K562 (cell line): ENCODE measurements around the gene LAMA2. TPM values are rescaled to one million over a fixed set of nuclear protein-coding genes. Genes with fewer than 3 reads are reported as not detected.

ENCODE experiments used
- ATAC-seq: fragments of 200-7000 bp; cut with Tn5 transposase; 3 replicates; pipeline ENCODE4 v1.9.1; 2020; ENCODE audit warnings: moderate library complexity
- BruUV-seq: library from RNA; stranded (reverse); fragments of 400-500 nt; replicated peaks from 2 replicates; lab custom pipeline; 2021; lab: Mats Ljungman, UMichigan
- CTCF ChIA-PET: fragments of 300-600 bp; formaldehyde crosslinking; extraction: SDS; loops from one replicate; lab custom pipeline; 2021; ENCODE audit warnings: low intra/inter-chr PET ratio; lab: Yijun Ruan, JAX
- POLR2A ChIA-PET: fragments of 300-600, 350-650 bp; sonication (Branson Sonifier 250); formaldehyde crosslinking; extraction: SDS; loops from one replicate; lab custom pipeline; 2021; ENCODE audit warnings: antibody characterized with exemption, inconsistent platforms; lab: Yijun Ruan, JAX
- DNase-seq, 4 experiments: peaks; one replicate each; pipeline versions ENCODE4 v3.0.0 to v3.0.0-alpha.2; 2011 to 2018; ENCODE audit warnings: low spot score in 3 of 4, mixed read lengths in 3 of 4; ENCODE audit errors: extremely low read depth in 1 of 4
- FAIRE-seq: peaks from 2 replicates; lab custom pipeline; 2011; peaks lifted over from hg19 to GRCh38; lab: Jason Lieb, UNC
- H2AFZ ChIP-seq: 2 replicates; pipeline ENCODE4 v1.6.0; 2011; ENCODE audit warnings: low read depth, low read length, control low read depth, inconsistent platforms
- H3K27ac ChIP-seq: fragments of 200-600 bp; 3 replicates; pipeline ENCODE4 v1.8.0; 2011; ENCODE audit warnings: low read depth, mild to moderate bottlenecking, control low read depth, inconsistent platforms, low read length, moderate library complexity, mixed read lengths; ENCODE audit errors: extremely low read depth
- H3K27me3 ChIP-seq, 2 experiments: fragments of 300-600 bp in 1 of 2; 2 replicates in 1 of 2; 3 replicates in 1 of 2; pipeline versions ENCODE4 v1.6.0 to v1.8.0; 2011; ENCODE audit warnings: inconsistent platforms in 2 of 2, low read length in 2 of 2, mild to moderate bottlenecking in 1 of 2, mixed read lengths in 1 of 2, moderate library complexity in 1 of 2; ENCODE audit not compliant: control insufficient read depth in 2 of 2, insufficient read depth in 2 of 2
- H3K36me3 ChIP-seq: fragments of 300-600 bp; 3 replicates; pipeline ENCODE4 v1.8.0; 2011; ENCODE audit warnings: mild to moderate bottlenecking, low read length, inconsistent platforms; ENCODE audit not compliant: control insufficient read depth, insufficient read depth
- H3K4me1 ChIP-seq, 2 experiments: fragments of 200-600 bp in 1 of 2; replicated peaks in 1 of 2; 2 replicates in 1 of 2; 3 replicates in 1 of 2; pipeline versions ENCODE4 v1.5.1 to v1.8.0; 2011; ENCODE audit warnings: inconsistent platforms in 2 of 2, low read length in 2 of 2, mild to moderate bottlenecking in 1 of 2, mixed read lengths in 1 of 2, moderate library complexity in 1 of 2; ENCODE audit not compliant: control insufficient read depth in 2 of 2, insufficient read depth in 2 of 2
- H3K4me2 ChIP-seq: 2 replicates; pipeline ENCODE4 v1.6.1; 2011; ENCODE audit warnings: low read length, control low read depth, inconsistent platforms, mixed read lengths; ENCODE audit not compliant: insufficient read depth
- H3K4me3 ChIP-seq: fragments of 200-600 bp; sonication (generic), shearing (Covaris generic); 2 replicates; pipeline ENCODE4 v1.5.1; 2016; ENCODE audit warnings: control low read depth, inconsistent platforms
- H3K79me2 ChIP-seq: fragments of 200-600 bp; 3 replicates; pipeline ENCODE4 v1.8.0; 2011; ENCODE audit warnings: low read length, inconsistent platforms; ENCODE audit not compliant: control insufficient read depth, insufficient read depth
- H3K9ac ChIP-seq, 2 experiments: 2 replicates each; pipeline versions ENCODE4 v1.6.0 to v1.6.1; 2011; ENCODE audit warnings: low read depth in 2 of 2, low read length in 2 of 2, control low read depth in 1 of 2, inconsistent platforms in 1 of 2, mild to moderate bottlenecking in 1 of 2, mixed read lengths in 1 of 2; ENCODE audit not compliant: insufficient read depth in 1 of 2
- H3K9me1 ChIP-seq: one replicate; pipeline ENCODE4 v1.6.0; 2011; ENCODE audit warnings: inconsistent platforms, mild to moderate bottlenecking, low read length, moderate library complexity; ENCODE audit not compliant: control insufficient read depth, insufficient read depth
- H3K9me3 ChIP-seq: replicated peaks from 2 replicates; pipeline ENCODE4 v1.5.1; 2011; ENCODE audit warnings: low read depth, low read length, inconsistent platforms; ENCODE audit not compliant: control insufficient read depth, insufficient read depth
- H4K20me1 ChIP-seq: replicated peaks from 2 replicates; pipeline ENCODE4 v1.6.1; 2011; ENCODE audit warnings: low read length, inconsistent platforms, mixed read lengths; ENCODE audit not compliant: control insufficient read depth, insufficient read depth
- ATF1 ChIP-seq, 2 experiments: fragments of 450-650 bp in 1 of 2; IDR thresholded peaks; 2 replicates each; pipeline ENCODE4 v1.6.1; 2016; ENCODE audit warnings: missing compliant biosample characterization in 1 of 2, missing genetic modification characterization in 1 of 2
- C11orf30 ChIP-seq: fragments of 450-650 bp; IDR thresholded peaks from 2 replicates; pipeline ENCODE4 v1.6.1; 2016; ENCODE audit warnings: low read depth, mild to moderate bottlenecking
- MAFG ChIP-seq: fragments of 450-650 bp; conservative IDR thresholded peaks from 2 replicates; pipeline ENCODE4 v1.6.1; 2016; ENCODE audit warnings: missing genetic modification characterization, missing compliant biosample characterization
- NCOA4 ChIP-seq: fragments of 450-650 bp; IDR thresholded peaks from 2 replicates; pipeline ENCODE4 v1.6.1; 2018; ENCODE audit warnings: mild to moderate bottlenecking; ENCODE audit not compliant: partially characterized antibody
- PURB ChIP-seq: sonication (generic); formaldehyde crosslinking; IDR thresholded peaks from 2 replicates; pipeline ENCODE4 v1.9.0; 2021; ENCODE audit warnings: low read depth, mild to moderate bottlenecking, missing genetic modification reagents
- SLC30A9 ChIP-seq: fragments of 250-450 bp; sonication (Bioruptor Pico); IDR thresholded peaks from 2 replicates; pipeline ENCODE4 v1.8.0; 2022; ENCODE audit warnings: mild to moderate bottlenecking, moderate library complexity
- TFAM ChIP-seq: fragments of 250-450 bp; sonication (Bioruptor Pico); conservative IDR thresholded peaks from 2 replicates; pipeline ENCODE4 v1.5.0; 2021; ENCODE audit warnings: mild to moderate bottlenecking, moderate library complexity
- ZBTB8A ChIP-seq: fragments of 450-650 bp; IDR thresholded peaks from 2 replicates; pipeline ENCODE4 v1.6.1; 2018; ENCODE audit warnings: mild to moderate bottlenecking, moderate library complexity; ENCODE audit not compliant: partially characterized antibody
- ZNF77 ChIP-seq: fragments of 250-450 bp; sonication (Bioruptor Pico); IDR thresholded peaks from 2 replicates; pipeline ENCODE4 v1.5.0; 2020
- WGBS: fragments of 100-300 bp; shearing (Covaris generic); methylation state at CpG from one replicate; pipeline ENCODE4 v1.1.6; 2016; ENCODE audit warnings: low coverage, mixed read lengths; ENCODE audit not compliant: insufficient coverage; ENCODE audit errors: missing lambda C conversion rate; 5-methylcytosine and 5-hydroxymethylcytosine counted together
- in situ Hi-C: fragments of 300-500 bp; cut with MboI; formaldehyde crosslinking; loops from 4 replicates; pipeline ENCODE4 v1.15.0; 2018; ENCODE audit warnings: inconsistent platforms, mixed read lengths
- intact Hi-C: fragments of 100-400 bp; cut with micrococcal nuclease; formaldehyde crosslinking; loops from 2 replicates; pipeline ENCODE4 v1.14.2; 2022
- polyA plus RNA-seq, 8 experiments: library from polyadenylated mRNA; depleted of rRNA in 4 of 8; stranded (reverse) in 5 of 8; unstranded in 3 of 8; fragments of >200 nt; fragmentation: Nextera tagmentation in 2 of 8; fragmentation: Illumina TruSeq in 1 of 8; extraction: Ambion mirVana in 2 of 8; extraction: Trizol in 1 of 8; gene quantifications; 2 replicates each; pipeline versions ENCODE4 v1.2.1 to v1.2.3, GENCODE V29; 2011 to 2014; ENCODE audit warnings: inconsistent platforms in 1 of 8, missing spikeins in 1 of 8
- total RNA-seq, 7 experiments: library from RNA; depleted of rRNA in 6 of 7; stranded (reverse); fragments of >200 nt in 6 of 7; fragmentation: Illumina TruSeq in 2 of 7; extraction: Trizol in 2 of 7; gene quantifications; 2 replicates each; pipeline versions ENCODE4 v1.2.1 to v1.2.3, GENCODE V29; 2011 to 2021; ENCODE audit warnings: low replicate concordance in 1 of 7
- TF ChIP-seq, protein P1 (sequence below), 2 experiments: fragments of 450-650 bp in 1 of 2; sonication (generic) in 1 of 2; formaldehyde crosslinking in 1 of 2; IDR thresholded peaks; 2 replicates each; pipeline versions ENCODE4 v1.7.1 to v1.9.0; 2016 to 2022; ENCODE audit warnings: inconsistent platforms in 1 of 2, mild to moderate bottlenecking in 1 of 2, missing genetic modification reagents in 1 of 2
- TF ChIP-seq, protein P2 (sequence below): fragments of 450-650 bp; formaldehyde crosslinking; conservative IDR thresholded peaks from 2 replicates; pipeline ENCODE4 v1.4.0; 2022; ENCODE audit warnings: mild to moderate bottlenecking, missing genetic modification characterization

The LAMA2 gene
- total and polyA plus RNA-seq, 9 of the 15 experiments (the other 6 are each of a cell fraction or from before 2014, with no cell fraction given): 0.04 to 1.5 (median 0.36) TPM

DNA sequence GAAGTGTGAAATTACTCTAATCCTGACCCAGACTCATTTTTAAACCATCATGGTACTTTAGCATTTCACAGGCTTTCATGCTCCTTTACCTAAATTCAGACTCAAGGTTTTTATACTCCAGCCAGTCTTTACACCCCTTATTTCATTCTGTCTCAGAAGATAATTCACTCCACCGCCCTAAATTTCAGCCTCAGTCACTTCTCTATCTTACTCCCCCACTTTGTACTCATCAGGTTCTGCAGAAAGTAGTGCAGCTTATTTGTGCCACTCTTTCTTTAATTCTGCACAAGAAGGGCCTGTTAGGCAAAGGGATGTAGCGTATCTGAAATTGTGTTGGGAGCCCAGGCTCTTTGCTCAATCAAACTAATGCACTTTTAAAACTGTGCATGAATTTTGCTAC lies 621.5 kb downstream of the LAMA2 start:
- WGBS: 48% methylated on average over 2 of the region's 2 CpGs
- Histone ChIP-seq H3K4me2 (no peak overlapping the region), H4K20me1 (no peaks in the 10 kb centered on the region), H3K4me3 (no peak overlapping the region), H3K9me1 (no peaks in the 10 kb centered on the region), H3K27me3 (no peaks in the 10 kb centered on the region), H3K4me1 (peaks cover 5 to 34% of the 10 kb centered on the region in 2 experiments; a peak in 3 of 5 replicates), H3K79me2 (no peaks in the 10 kb centered on the region), H3K9ac (no peak overlapping the region), H2AFZ (no peak overlapping the region), H3K36me3 (no peaks in the 10 kb centered on the region), H3K27ac (no peak overlapping the region), H3K9me3 (no peaks in the 10 kb centered on the region)
- intact Hi-C loops (loop anchor here (5.0 kb wide), 1 partner anchor 158 kb away; no protein-coding TSS in a partner anchor), in situ Hi-C loops (loop anchor here (5.0 to 10.0 kb wide), 2 partner anchors 63 to 260 kb away; no protein-coding TSS in a partner anchor)
- no peak for FAIRE-seq
- BruUV-seq: no TSS peak
- ChIA-PET CTCF (no interaction called here), POLR2A (interaction anchor here (2.0 kb wide), 1 partner anchor 13 kb away, joined by 4 read pairs; no protein-coding TSS in a partner anchor)
- ATAC-seq: no peak
- DNase-seq: no peak
- TF ChIP-seq TFAM (CRISPR knock-in tag) (no peak), SLC30A9 (no peak), NCOA4 (no peak), C11orf30 (no peak), ATF1 (CRISPR knock-in tag; IDR thresholded peaks at IDR 0.05) (no peak), ATF1 (tag; IDR thresholded peaks at IDR 0.05) (no peak), PURB (CRISPR knock-in tag) (no peak), ZNF77 (CRISPR knock-in tag) (no peak), MAFG (no peak), ZBTB8A (no peak)
- TF ChIP-seq, protein P1, sequence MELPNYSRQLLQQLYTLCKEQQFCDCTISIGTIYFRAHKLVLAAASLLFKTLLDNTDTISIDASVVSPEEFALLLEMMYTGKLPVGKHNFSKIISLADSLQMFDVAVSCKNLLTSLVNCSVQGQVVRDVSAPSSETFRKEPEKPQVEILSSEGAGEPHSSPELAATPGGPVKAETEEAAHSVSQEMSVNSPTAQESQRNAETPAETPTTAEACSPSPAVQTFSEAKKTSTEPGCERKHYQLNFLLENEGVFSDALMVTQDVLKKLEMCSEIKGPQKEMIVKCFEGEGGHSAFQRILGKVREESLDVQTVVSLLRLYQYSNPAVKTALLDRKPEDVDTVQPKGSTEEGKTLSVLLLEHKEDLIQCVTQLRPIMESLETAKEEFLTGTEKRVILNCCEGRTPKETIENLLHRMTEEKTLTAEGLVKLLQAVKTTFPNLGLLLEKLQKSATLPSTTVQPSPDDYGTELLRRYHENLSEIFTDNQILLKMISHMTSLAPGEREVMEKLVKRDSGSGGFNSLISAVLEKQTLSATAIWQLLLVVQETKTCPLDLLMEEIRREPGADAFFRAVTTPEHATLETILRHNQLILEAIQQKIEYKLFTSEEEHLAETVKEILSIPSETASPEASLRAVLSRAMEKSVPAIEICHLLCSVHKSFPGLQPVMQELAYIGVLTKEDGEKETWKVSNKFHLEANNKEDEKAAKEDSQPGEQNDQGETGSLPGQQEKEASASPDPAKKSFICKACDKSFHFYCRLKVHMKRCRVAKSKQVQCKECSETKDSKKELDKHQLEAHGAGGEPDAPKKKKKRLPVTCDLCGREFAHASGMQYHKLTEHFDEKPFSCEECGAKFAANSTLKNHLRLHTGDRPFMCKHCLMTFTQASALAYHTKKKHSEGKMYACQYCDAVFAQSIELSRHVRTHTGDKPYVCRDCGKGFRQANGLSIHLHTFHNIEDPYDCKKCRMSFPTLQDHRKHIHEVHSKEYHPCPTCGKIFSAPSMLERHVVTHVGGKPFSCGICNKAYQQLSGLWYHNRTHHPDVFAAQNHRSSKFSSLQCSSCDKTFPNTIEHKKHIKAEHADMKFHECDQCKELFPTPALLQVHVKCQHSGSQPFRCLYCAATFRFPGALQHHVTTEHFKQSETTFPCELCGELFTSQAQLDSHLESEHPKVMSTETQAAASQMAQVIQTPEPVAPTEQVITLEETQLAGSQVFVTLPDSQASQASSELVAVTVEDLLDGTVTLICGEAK (IDR thresholded peaks at IDR 0.05): no peak
- TF ChIP-seq, protein P1 (CRISPR knock-in tag; IDR thresholded peaks at IDR 0.05): no peak
- TF ChIP-seq, protein P2, sequence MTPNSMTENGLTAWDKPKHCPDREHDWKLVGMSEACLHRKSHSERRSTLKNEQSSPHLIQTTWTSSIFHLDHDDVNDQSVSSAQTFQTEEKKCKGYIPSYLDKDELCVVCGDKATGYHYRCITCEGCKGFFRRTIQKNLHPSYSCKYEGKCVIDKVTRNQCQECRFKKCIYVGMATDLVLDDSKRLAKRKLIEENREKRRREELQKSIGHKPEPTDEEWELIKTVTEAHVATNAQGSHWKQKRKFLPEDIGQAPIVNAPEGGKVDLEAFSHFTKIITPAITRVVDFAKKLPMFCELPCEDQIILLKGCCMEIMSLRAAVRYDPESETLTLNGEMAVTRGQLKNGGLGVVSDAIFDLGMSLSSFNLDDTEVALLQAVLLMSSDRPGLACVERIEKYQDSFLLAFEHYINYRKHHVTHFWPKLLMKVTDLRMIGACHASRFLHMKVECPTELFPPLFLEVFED (CRISPR knock-in tag): no peak
